Astrocyte of the cerebellum (primary cell): ENCODE results near the gene PRDM8.

Source experiments
- DNase-seq: peaks from one replicate; pipeline ENCODE4 v3.0.0-alpha.2; 2011; ENCODE audit warnings: low read depth
- H3K4me3 ChIP-seq: 2 replicates; pipeline ENCODE4 v1.5.1; 2011; ENCODE audit warnings: mild to moderate bottlenecking, low read depth, low read length, moderate library complexity
- CTCF ChIP-seq: IDR thresholded peaks from 2 replicates; pipeline ENCODE4 v1.5.1; 2012; ENCODE audit warnings: low read length, low read depth, moderate library complexity, mild to moderate bottlenecking; ENCODE audit errors: missing control alignments
- in situ Hi-C: cut with HindIII; loops from 2 replicates; pipeline ENCODE4 v1.10.0; 2017; ENCODE audit warnings: low sequenced_read_pairs

PRDM8 gene

GRCh38 chr4:80192937-80193336 is 4.4 kb upstream of the PRDM8 start:
- in situ Hi-C loops, result no loop called here
- no peak for DNase-seq
- no peak overlapping the region for H3K4me3 ChIP-seq
- no peak for TF ChIP-seq CTCF

- in situ Hi-C loops, result no loop called here
- no peak for DNase-seq
- no peak overlapping the region for H3K4me3 ChIP-seq
- TF ChIP-seq CTCF, result no peak
Observed at GRCh38 chr4:80195441-80196140, 1.7 kb upstream of the PRDM8 start.

- in situ Hi-C loops, result no loop called here
- no peak for TF ChIP-seq CTCF
- H3K4me3 ChIP-seq, result peak overlapping the region; percentile 47
- DNase-seq, result no peak
Observed at GRCh38 chr4:80196259-80196921, 913 bp upstream of the PRDM8 start.

GRCh38 chr4:80197601-80198440 is 518 bp downstream of the PRDM8 start:
- H3K4me3 ChIP-seq, result peak overlapping the region; percentile 47
- in situ Hi-C loops, result no loop called here
- no peak for DNase-seq
- no peak for TF ChIP-seq CTCF

- in situ Hi-C loops, result no loop called here
- no peak for TF ChIP-seq CTCF
- no peak for DNase-seq
- peak overlapping the region; percentile 47 for H3K4me3 ChIP-seq
Observed at GRCh38 chr4:80198441-80198837, 1.1 kb downstream of the PRDM8 start.

GRCh38 chr4:80199004-80199560 is 1.8 kb downstream of the PRDM8 start:
- no peak for TF ChIP-seq CTCF
- in situ Hi-C loops, result no loop called here
- DNase-seq, result no peak
- H3K4me3 ChIP-seq, result no peak overlapping the region
